ENCODE data around the gene FOXJ1.

Gene FOXJ1

GRCh38 chr17:76091526-76092286 lies 49.3 kb downstream of the FOXJ1 start:
- no peak for DNase-seq (ENCODE audit: low read depth)

- DNase-seq (ENCODE audit: low read depth): no peak
Measured at GRCh38 chr17:76090517-76091129, 50.4 kb downstream of the FOXJ1 start.

GRCh38 chr17:76089680-76090516 lies 51.1 kb downstream of the FOXJ1 start:
- DNase-seq (ENCODE audit: low read depth): no peak

- DNase-seq (ENCODE audit: low read depth): no peak
Measured at GRCh38 chr17:76088868-76089576, 52.0 kb downstream of the FOXJ1 start.

- DNase-seq (ENCODE audit: low read depth): no peak
Measured at GRCh38 chr17:76088041-76088867, 52.8 kb downstream of the FOXJ1 start.

- no peak for DNase-seq (ENCODE audit: low read depth)
Measured at GRCh38 chr17:76087531-76087930, 53.5 kb downstream of the FOXJ1 start.

GRCh38 chr17:76086384-76086783 lies 54.7 kb downstream of the FOXJ1 start:
- no peak for DNase-seq (ENCODE audit: low read depth)
